ENCODE results near the gene KIAA1586.
"Not testable (repeated sequence)": the region's sequence is repeated elsewhere in the genome, so short reads cannot be mapped to it uniquely, and the experiment has no call there.

Gene KIAA1586

DNA sequence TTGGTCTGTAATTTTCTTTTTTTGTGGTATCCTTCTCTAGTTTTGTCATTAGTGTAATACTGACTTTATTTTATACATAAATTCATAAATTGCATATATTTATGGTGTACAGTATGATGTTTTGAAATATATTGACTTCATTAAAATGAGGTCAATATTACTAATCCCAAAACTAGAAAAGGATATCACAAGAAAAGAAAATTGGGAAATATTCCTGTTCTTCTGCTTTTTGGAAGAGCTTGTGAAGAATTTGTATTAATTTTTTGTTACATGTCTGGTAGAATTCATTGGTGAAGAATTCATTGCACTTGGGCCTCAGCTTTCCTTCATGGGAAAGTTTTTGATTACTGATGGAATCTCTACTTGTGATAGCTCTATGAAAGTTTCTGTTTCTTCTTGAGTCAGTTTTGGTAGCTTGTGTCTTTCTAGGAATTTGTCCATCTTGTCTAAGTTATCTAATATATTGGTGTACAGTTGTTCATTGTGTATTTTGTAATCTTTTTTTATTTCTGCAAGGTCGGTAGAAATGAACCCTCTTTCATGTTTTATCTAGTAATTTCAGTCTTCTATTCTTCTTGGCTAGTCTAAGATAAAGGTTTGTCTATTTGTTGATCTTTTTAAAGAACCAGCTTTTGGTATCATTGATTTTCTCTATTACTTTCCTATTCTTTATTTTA is 32.2 kb downstream of the KIAA1586 start:
- WGBS: no CpG with 5 or more reads among the region's 1 CpG
- H3K27ac ChIP-seq (ENCODE audit: low read depth, low read length): no peak overlapping the region

DNA sequence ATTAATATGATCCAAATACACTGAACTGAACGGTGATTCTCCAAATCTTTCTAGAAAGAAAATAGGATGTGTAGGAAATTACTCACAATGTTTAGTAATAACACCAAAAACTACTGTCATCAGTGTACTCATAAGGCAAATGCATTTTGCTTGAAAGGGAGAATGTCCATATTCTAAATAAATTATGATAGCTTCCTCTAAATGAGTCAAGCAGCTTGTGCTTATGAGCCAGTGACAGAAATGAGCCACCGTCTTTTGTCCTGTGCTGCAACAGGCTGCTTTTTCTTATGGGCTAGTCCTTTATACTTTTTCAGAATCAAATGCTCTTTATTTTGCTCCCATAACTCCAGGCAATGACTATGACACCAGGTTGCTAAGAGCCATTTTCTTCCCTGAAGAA is 39.0 kb downstream of the KIAA1586 start:
- WGBS: 95% methylated on average over 1 of the region's 2 CpGs
- H3K4me1 ChIP-seq (ENCODE audit: insufficient read depth, low read length): peaks cover 26% of the 10 kb centered on the region
- no peak overlapping the region for H3K4me3 ChIP-seq (ENCODE audit: low read length)
- no peaks in the 10 kb centered on the region for H3K27me3 ChIP-seq (ENCODE audit: insufficient read depth, low read length)
- no peaks in the 10 kb centered on the region for H3K36me3 ChIP-seq (ENCODE audit: insufficient read depth, low read length)
- H3K9ac ChIP-seq (ENCODE audit: low read depth, low read length): no peak overlapping the region
- H3K27ac ChIP-seq (ENCODE audit: low read depth, low read length): no peak overlapping the region
- H3K9me3 ChIP-seq (ENCODE audit: insufficient read depth, low read depth, low read length): no peaks in the 10 kb centered on the region; the same call in 1 of the 2 replicates

More for the DNA sequence above, 32.2 kb downstream of the KIAA1586 start:
- Histone ChIP-seq H3K27me3 (ENCODE audit: insufficient read depth, low read length) (peaks cover 10% of the 10 kb centered on the region; the same call in 1 of the 2 replicates), H3K9ac (ENCODE audit: low read depth, low read length) (no peak overlapping the region), H3K4me3 (ENCODE audit: low read length) (no peak overlapping the region), H3K4me1 (ENCODE audit: insufficient read depth, low read length) (peaks cover 13% of the 10 kb centered on the region; the same call in 1 of the 2 replicates), H3K9me3 (ENCODE audit: insufficient read depth, low read depth, low read length) (no peaks in the 10 kb centered on the region; the same call in 1 of the 2 replicates), H3K36me3 (ENCODE audit: insufficient read depth, low read length) (no peaks in the 10 kb centered on the region)

DNA sequence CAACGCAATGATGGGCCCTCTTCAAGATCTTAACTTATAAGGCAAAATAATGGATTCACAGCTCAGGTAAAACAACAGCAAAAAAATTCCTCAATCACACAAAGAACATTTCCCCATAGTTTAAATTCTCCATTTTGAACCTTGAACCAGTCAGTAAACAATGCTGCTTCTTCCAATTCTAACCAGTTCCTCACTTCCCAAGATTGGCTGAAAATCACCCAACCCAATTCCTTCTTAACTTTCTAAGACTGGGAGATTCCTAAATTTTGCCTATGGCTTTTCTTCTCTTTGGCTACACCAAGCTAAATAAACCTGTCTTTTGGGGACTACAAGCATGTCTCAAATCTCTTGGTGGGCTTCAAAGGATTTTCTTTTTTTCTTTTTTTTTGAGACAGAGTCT is 40.4 kb downstream of the KIAA1586 start:
- H3K27me3 ChIP-seq (ENCODE audit: insufficient read depth, low read length): no peaks in the 10 kb centered on the region
- H3K36me3 ChIP-seq (ENCODE audit: insufficient read depth, low read length): peaks cover 5% of the 10 kb centered on the region; the same call in 1 of the 2 replicates
- H3K9ac ChIP-seq (ENCODE audit: low read depth, low read length): no peak overlapping the region
- peaks cover 31% of the 10 kb centered on the region for H3K4me1 ChIP-seq (ENCODE audit: insufficient read depth, low read length)
- WGBS: 100% methylated on average over 1 of the region's 1 CpG
- H3K27ac ChIP-seq (ENCODE audit: low read depth, low read length): no peak overlapping the region
- H3K4me3 ChIP-seq (ENCODE audit: low read length): no peak overlapping the region
- no peaks in the 10 kb centered on the region for H3K9me3 ChIP-seq (ENCODE audit: insufficient read depth, low read depth, low read length)

DNA sequence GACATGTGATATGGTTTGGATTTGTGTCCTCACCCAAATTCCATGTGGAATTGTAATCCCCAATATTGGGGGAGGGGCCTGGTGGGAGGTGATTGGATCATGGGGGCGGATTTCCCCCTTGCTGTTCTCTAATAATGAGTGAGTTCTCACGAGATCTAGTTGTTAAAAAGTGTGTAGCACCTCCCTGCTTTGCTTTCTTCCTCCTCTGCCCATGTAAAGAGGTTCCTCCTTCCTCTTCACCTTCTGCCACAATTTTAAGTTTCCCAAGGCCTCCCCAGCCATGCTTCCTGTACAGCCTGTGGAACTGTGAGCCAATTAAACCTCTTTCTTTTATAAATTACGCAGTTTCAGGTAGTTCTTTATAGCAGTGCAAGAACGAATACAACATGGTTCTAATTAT is 41.4 kb downstream of the KIAA1586 start:
- 95% methylated on average over 3 of the region's 4 CpGs for WGBS
- H3K9ac ChIP-seq (ENCODE audit: low read depth, low read length): no peak overlapping the region
- H3K27ac ChIP-seq (ENCODE audit: low read depth, low read length): no peak overlapping the region
- H3K27me3 ChIP-seq (ENCODE audit: insufficient read depth, low read length): no peaks in the 10 kb centered on the region
- H3K4me3 ChIP-seq (ENCODE audit: low read length): no peak overlapping the region
- H3K36me3 ChIP-seq (ENCODE audit: insufficient read depth, low read length): peaks cover 16% of the 10 kb centered on the region
- peaks cover 33% of the 10 kb centered on the region for H3K4me1 ChIP-seq (ENCODE audit: insufficient read depth, low read length)
- no peaks in the 10 kb centered on the region for H3K9me3 ChIP-seq (ENCODE audit: insufficient read depth, low read depth, low read length)

DNA sequence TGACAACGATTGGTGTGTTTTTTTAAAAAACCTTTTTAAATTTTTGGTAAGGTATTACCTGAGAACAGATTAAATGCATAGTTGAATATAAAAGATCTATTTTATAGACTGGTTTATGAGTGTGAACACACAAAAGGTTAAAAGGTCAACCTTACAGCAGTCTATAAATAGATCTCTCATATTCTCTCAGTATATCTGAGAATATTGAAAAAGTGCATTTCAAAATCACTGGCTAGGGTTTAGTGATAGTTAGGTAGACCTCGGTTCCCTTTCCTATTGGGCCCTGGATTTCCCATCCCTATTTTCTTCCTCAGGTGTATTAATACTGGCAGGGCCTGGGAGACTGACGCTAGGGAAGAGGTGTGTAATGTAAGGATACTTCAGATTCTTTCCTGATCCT is 42.8 kb downstream of the KIAA1586 start:
- peak overlapping the region; percentile 71 for H3K4me3 ChIP-seq (ENCODE audit: low read length)
- 83% methylated on average over 1 of the region's 3 CpGs for WGBS
- no peak overlapping the region for H3K27ac ChIP-seq (ENCODE audit: low read depth, low read length)
- H3K27me3 ChIP-seq (ENCODE audit: insufficient read depth, low read length): no peaks in the 10 kb centered on the region
- peaks cover 21% of the 10 kb centered on the region for H3K36me3 ChIP-seq (ENCODE audit: insufficient read depth, low read length)
- H3K4me1 ChIP-seq (ENCODE audit: insufficient read depth, low read length): peaks cover 33% of the 10 kb centered on the region
- 0 out of 2 replicates have a peak overlapping the region, but pooled peaks have one; percentile 9 for H3K9ac ChIP-seq (ENCODE audit: low read depth, low read length)
- H3K9me3 ChIP-seq (ENCODE audit: insufficient read depth, low read depth, low read length): no peaks in the 10 kb centered on the region

DNA sequence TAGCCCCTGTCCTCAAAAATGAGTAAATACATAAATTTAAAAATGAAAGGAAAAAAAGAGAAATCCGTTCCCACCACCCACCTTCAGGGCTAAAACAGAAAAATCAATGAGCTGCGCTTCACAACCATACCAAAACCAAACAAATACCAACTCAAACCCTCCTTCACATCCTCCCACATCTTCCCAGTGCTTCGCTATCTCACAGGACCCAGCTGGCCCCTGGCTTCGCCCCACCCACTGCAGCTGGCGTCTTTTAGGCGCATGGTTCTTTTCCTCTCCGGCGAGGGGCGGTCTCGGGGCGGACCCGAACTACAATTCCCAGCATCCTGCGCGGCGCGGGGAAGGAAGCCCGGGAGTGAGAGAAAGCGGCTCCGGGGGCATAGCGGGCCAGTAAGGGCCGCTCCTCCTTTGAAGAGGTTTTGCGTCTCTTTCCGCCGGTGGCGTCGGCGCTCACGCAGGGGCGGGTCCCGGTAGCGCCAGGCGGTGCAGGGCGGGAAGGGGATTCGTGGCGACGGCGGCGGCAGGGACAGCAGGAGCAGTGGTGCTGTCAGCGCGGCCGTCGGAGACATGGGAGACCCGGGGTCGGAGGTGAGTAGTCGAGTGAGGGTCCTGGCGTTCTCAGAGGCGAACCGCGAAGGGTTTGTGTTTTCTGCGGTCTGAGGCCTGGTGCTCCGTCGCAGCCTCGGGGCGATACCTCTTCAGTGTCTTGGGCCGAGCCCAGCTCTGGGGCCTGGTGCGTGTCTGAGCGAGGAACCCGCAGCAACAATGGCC is 43.4 kb downstream of the KIAA1586 start, which contains the start of gene ZNF451:
ZNF451 (plus strand) TSS at position 502 of the 771 bp plus-strand sequence; CDS start at position 568, 66 bp downstream.
- peaks cover 25% of the 10 kb centered on the region for H3K36me3 ChIP-seq (ENCODE audit: insufficient read depth, low read length)
- WGBS: under 1% methylated on average over 45 of the region's 58 CpGs
- H3K27ac ChIP-seq (ENCODE audit: low read depth, low read length): peak within 1 kb of the TSS; percentile 75; the same call in 1 of the 2 replicates
- H3K4me3 ChIP-seq (ENCODE audit: low read length): peak within 1 kb of the TSS; percentile 71
- peaks cover 33% of the 10 kb centered on the region for H3K4me1 ChIP-seq (ENCODE audit: insufficient read depth, low read length)
- H3K9me3 ChIP-seq (ENCODE audit: insufficient read depth, low read depth, low read length): no peaks in the 10 kb centered on the region
- no peaks in the 10 kb centered on the region for H3K27me3 ChIP-seq (ENCODE audit: insufficient read depth, low read length)
- peak within 1 kb of the TSS; percentile 71 for H3K9ac ChIP-seq (ENCODE audit: low read depth, low read length)

DNA sequence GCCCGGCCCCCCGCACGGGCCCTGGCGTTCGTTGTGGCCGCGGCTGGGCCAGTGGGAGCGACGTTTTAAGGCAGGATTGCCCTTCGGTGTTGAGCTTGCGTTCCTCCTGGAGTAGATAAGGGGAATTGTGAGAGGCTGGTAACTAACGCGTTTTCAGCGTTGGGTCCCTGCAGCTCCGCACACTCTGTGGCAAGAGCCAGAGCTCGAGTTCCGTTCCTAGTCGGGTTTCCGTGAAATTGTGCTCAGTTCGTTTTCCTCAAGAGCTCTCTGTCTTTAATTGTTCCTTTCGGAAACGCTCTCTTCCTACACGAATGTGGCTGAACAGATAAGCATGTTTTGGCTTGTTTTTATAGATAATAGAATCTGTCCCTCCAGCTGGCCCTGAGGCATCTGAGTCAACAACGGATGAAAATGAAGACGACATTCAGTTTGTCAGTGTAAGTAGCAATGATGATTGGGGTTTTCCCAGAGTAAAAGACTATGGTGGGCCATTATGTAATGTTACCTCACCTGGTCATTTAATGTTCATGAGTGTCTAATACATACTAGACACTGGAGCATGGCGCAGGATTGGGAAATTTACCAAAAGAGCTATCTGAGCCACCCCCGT is 44.1 kb downstream of the KIAA1586 start:
- H3K9ac ChIP-seq (ENCODE audit: low read depth, low read length); H3K9me3 ChIP-seq (ENCODE audit: insufficient read depth, low read depth, low read length); H3K27ac ChIP-seq (ENCODE audit: low read depth, low read length); H3K27me3 ChIP-seq (ENCODE audit: insufficient read depth, low read length); H3K4me3 ChIP-seq (ENCODE audit: low read length): not testable (repeated sequence)
- Histone ChIP-seq H3K4me1 (ENCODE audit: insufficient read depth, low read length) (peaks cover 33% of the 10 kb centered on the region), H3K36me3 (ENCODE audit: insufficient read depth, low read length) (peaks cover 26% of the 10 kb centered on the region)
- WGBS: no CpG with 5 or more reads among the region's 27 CpGs

DNA sequence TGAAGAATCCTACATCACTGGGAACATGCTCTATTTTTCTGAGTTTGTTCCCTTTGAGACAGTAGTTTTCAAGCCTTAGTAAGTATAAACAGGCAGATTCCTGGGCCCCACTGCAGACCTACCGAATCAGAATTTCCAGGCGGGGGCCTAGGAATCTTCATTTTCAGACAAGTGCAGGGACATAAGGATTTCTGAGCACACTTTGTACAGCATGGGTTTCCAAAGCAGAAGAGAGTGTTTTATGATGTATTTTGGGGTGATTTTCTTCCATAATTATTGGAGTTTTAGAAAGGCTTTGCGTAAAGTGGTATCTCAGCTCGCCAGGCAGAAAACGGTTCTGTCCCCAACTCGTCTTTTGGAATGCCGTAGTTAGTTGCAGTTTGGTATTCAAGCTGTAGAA is 44.9 kb downstream of the KIAA1586 start:
- 88% methylated on average over 7 of the region's 7 CpGs for WGBS
- H3K4me1 ChIP-seq (ENCODE audit: insufficient read depth, low read length): peaks cover 33% of the 10 kb centered on the region
- H3K27me3 ChIP-seq (ENCODE audit: insufficient read depth, low read length); H3K9me3 ChIP-seq (ENCODE audit: insufficient read depth, low read depth, low read length); H3K27ac ChIP-seq (ENCODE audit: low read depth, low read length): not testable (repeated sequence)
- peaks cover 29% of the 10 kb centered on the region for H3K36me3 ChIP-seq (ENCODE audit: insufficient read depth, low read length)
- H3K4me3 ChIP-seq (ENCODE audit: low read length): peak overlapping the region; percentile 38
- peak overlapping the region; percentile 42; the same call in 1 of the 2 replicates for H3K9ac ChIP-seq (ENCODE audit: low read depth, low read length)

DNA sequence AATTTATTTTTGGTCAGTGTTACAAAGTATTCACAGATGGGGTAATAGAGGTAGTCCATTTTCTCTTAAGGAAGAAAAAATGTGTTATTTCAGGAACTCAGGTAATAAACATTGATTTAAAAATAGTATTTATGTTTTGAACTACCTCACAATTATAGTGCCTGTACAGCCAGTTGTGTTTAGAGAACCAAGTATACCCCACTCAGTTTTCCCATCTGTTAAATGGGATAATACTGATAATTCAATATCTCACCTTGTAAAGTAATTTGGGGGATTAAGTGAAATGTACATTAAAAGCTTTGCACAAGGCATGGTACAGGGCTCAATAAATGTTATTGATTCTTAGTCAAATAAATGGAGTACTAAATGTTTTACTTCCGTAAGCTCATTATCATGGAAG is 48.2 kb downstream of the KIAA1586 start:
- WGBS: no CpG with 5 or more reads among the region's 1 CpG
- no peak overlapping the region for H3K27ac ChIP-seq (ENCODE audit: low read depth, low read length)
- no peak overlapping the region for H3K9ac ChIP-seq (ENCODE audit: low read depth, low read length)
- H3K27me3 ChIP-seq (ENCODE audit: insufficient read depth, low read length): no peaks in the 10 kb centered on the region
- no peak overlapping the region for H3K4me3 ChIP-seq (ENCODE audit: low read length)
- H3K36me3 ChIP-seq (ENCODE audit: insufficient read depth, low read length): peaks cover 55% of the 10 kb centered on the region
- H3K4me1 ChIP-seq (ENCODE audit: insufficient read depth, low read length): peaks cover 14% of the 10 kb centered on the region
- no peaks in the 10 kb centered on the region for H3K9me3 ChIP-seq (ENCODE audit: insufficient read depth, low read depth, low read length)

DNA sequence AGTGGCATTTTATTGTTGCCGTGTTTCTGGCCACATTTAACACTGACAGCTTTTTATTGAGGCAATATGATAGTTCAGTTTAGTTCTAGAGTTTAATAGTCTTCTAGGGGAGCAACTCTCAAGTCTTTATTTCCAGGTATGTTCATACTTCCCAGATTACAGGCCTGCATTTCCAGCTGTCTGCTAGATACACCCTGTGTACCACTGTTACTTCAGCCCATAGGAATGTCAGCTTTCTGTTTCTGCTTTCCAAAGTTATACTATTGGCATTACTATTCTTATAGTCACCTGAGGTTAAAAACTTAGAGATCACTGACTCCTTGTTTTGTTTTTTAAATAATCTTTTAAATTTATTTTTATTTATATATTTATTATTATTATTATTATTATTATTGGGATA is 51.1 kb downstream of the KIAA1586 start:
- WGBS: 95% methylated on average over 1 of the region's 1 CpG
- no peak overlapping the region for H3K27ac ChIP-seq (ENCODE audit: low read depth, low read length)
- H3K36me3 ChIP-seq (ENCODE audit: insufficient read depth, low read length): peaks cover 71% of the 10 kb centered on the region
- no peak overlapping the region for H3K4me3 ChIP-seq (ENCODE audit: low read length)
- no peaks in the 10 kb centered on the region for H3K27me3 ChIP-seq (ENCODE audit: insufficient read depth, low read length)
- no peaks in the 10 kb centered on the region for H3K9me3 ChIP-seq (ENCODE audit: insufficient read depth, low read depth, low read length)
- H3K4me1 ChIP-seq (ENCODE audit: insufficient read depth, low read length): 0 out of 2 replicates have a peak, but pooled peaks cover 1% of the 10 kb centered on the region
- H3K9ac ChIP-seq (ENCODE audit: low read depth, low read length): no peak overlapping the region

DNA sequence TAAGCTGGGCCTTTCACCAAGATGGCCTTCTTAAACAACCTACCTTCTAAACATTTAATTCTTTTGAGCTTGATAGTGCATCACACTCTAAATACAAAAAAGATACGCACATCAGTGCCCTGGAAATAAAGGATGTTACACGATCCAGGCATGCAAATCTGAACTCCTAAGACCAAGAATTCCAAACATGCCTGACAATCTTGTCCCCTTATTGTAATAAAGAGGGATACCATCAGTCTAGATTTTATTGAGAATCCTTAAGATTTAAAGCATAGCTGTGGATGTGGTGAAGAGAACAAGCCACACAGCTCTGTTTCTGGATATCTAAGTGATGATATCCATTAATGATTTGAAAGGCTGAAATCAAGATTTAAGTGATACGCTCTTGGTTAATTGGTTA is 56.5 kb downstream of the KIAA1586 start:
- H3K4me3 ChIP-seq (ENCODE audit: low read length): no peak overlapping the region
- WGBS: 92% methylated on average over 3 of the region's 3 CpGs
- H3K27me3 ChIP-seq (ENCODE audit: insufficient read depth, low read length): no peaks in the 10 kb centered on the region
- no peak overlapping the region for H3K27ac ChIP-seq (ENCODE audit: low read depth, low read length)
- H3K36me3 ChIP-seq (ENCODE audit: insufficient read depth, low read length): peaks cover 86% of the 10 kb centered on the region
- no peaks in the 10 kb centered on the region for H3K9me3 ChIP-seq (ENCODE audit: insufficient read depth, low read depth, low read length)
- H3K9ac ChIP-seq (ENCODE audit: low read depth, low read length): no peak overlapping the region
- H3K4me1 ChIP-seq (ENCODE audit: insufficient read depth, low read length): no peaks in the 10 kb centered on the region; the same call in 1 of the 2 replicates
